Measurements from ENCODE around the gene LRP1-AS. TPM values are rescaled to one million over a fixed set of nuclear protein-coding genes. Genes with fewer than 3 reads are reported as not detected.

LRP1-AS gene
- total and polyA plus RNA-seq, 2 donors from 2014 or later: not detected

- FAIRE-seq (no peak), DNase-seq (no peak)
- Histone ChIP-seq H3K4me3 (ENCODE audit: low read length in 3 of 3) (no peak overlapping the region), H3K9me3 (ENCODE audit: control insufficient read depth in 2 of 3, insufficient read depth in 1 of 3, low read length in 3 of 3) (no peaks in the 10 kb centered on the region), H3K9ac (ENCODE audit: low read length in 3 of 3) (no peak overlapping the region), H3K36me3 (ENCODE audit: control insufficient read depth in 2 of 3, insufficient read depth in 3 of 3, low read length in 3 of 3) (peaks cover 2 to 40% (median 29%) of the 10 kb centered on the region in 3 donors), H3K27me3 (ENCODE audit: control insufficient read depth, insufficient read depth, low read length) (no peaks in the 10 kb centered on the region), H3K27ac (ENCODE audit: low read depth in 2 of 2, low read length in 2 of 2) (no peak overlapping the region), H3K4me1 (ENCODE audit: control insufficient read depth in 2 of 3, insufficient read depth in 2 of 3, low read depth in 1 of 3, low read length in 3 of 3) (peaks cover 0 to 12% (median 3%) of the 10 kb centered on the region in 3 donors)
- TF ChIP-seq, protein P1, sequence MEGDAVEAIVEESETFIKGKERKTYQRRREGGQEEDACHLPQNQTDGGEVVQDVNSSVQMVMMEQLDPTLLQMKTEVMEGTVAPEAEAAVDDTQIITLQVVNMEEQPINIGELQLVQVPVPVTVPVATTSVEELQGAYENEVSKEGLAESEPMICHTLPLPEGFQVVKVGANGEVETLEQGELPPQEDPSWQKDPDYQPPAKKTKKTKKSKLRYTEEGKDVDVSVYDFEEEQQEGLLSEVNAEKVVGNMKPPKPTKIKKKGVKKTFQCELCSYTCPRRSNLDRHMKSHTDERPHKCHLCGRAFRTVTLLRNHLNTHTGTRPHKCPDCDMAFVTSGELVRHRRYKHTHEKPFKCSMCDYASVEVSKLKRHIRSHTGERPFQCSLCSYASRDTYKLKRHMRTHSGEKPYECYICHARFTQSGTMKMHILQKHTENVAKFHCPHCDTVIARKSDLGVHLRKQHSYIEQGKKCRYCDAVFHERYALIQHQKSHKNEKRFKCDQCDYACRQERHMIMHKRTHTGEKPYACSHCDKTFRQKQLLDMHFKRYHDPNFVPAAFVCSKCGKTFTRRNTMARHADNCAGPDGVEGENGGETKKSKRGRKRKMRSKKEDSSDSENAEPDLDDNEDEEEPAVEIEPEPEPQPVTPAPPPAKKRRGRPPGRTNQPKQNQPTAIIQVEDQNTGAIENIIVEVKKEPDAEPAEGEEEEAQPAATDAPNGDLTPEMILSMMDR (IDR thresholded peaks at IDR 0.05; ENCODE audit: borderline replicate concordance, extremely low read depth, insufficient read depth): no peak
- intact Hi-C loops (cut with DNase I): no loop called here
These were observed 43.0 kb downstream of the LRP1-AS start for GRCh38 chr12:57104292-57104910.

- Histone ChIP-seq H3K4me3 (ENCODE audit: low read length in 3 of 3) (no peak overlapping the region), H3K4me1 (ENCODE audit: control insufficient read depth in 2 of 3, insufficient read depth in 2 of 3, low read depth in 1 of 3, low read length in 3 of 3) (peaks cover 0 to 12% (median 3%) of the 10 kb centered on the region in 3 donors), H3K9me3 (ENCODE audit: control insufficient read depth in 2 of 3, insufficient read depth in 1 of 3, low read length in 3 of 3) (no peaks in the 10 kb centered on the region), H3K27me3 (ENCODE audit: control insufficient read depth, insufficient read depth, low read length) (no peaks in the 10 kb centered on the region), H3K9ac (ENCODE audit: low read length in 3 of 3) (no peak overlapping the region), H3K27ac (ENCODE audit: low read depth in 2 of 2, low read length in 2 of 2) (no peak overlapping the region), H3K36me3 (ENCODE audit: control insufficient read depth in 2 of 3, insufficient read depth in 3 of 3, low read length in 3 of 3) (peaks cover 2 to 45% (median 29%) of the 10 kb centered on the region in 3 donors)
- intact Hi-C loops (cut with DNase I): no loop called here
- FAIRE-seq (no peak), DNase-seq (no peak)
- TF ChIP-seq, protein P1 (IDR thresholded peaks at IDR 0.05; ENCODE audit: borderline replicate concordance, extremely low read depth, insufficient read depth): no peak
These were observed 43.6 kb downstream of the LRP1-AS start for GRCh38 chr12:57103856-57104255.

DNA sequence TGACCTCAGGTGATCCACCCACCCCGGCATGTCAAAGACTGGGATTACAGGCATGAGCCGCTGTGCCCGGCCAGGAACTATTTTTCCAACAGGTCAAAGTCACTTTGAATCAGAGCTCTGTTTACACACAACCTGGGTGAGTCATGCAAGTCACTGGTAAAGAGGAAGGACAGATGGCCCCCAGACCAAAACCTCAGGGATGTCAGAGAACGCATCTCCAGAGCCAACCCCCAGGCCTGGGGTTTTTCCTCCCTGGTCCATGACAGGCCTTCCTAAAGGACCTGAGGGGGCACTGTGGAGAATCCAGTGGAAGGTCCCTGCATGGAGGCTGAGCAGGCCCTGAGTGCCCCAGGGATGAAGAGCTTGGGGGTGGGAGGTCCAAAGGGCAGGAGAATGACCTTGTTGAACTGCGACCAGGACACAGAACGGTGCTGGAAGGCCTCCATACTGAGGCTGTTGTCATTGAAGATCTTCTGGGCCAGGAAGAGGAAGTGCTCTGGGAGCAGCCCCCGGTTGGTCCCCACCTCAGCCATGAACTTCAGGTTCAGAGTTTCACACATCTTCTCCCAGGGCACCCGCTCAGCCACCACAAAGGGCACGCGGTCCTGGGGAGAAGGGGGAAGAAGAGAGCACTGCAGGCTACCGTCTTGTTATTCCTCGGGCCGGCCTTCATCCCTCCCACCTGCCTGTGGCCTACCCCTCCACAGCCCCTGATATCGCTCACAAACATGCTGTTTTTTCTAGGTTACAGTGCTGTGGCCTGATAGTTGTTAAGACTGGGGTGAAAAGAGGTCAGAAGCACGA, 45.3 kb downstream of the LRP1-AS start:
- TF ChIP-seq, protein P1 (IDR thresholded peaks at IDR 0.05; ENCODE audit: borderline replicate concordance, extremely low read depth, insufficient read depth): no peak
- Histone ChIP-seq H3K9me3 (ENCODE audit: control insufficient read depth in 2 of 3, insufficient read depth in 1 of 3, low read length in 3 of 3) (no peaks in the 10 kb centered on the region), H3K4me1 (ENCODE audit: control insufficient read depth in 2 of 3, insufficient read depth in 2 of 3, low read depth in 1 of 3, low read length in 3 of 3) (peaks cover 0 to 4% (median 0%) of the 10 kb centered on the region in 3 donors), H3K36me3 (ENCODE audit: control insufficient read depth in 2 of 3, insufficient read depth in 3 of 3, low read length in 3 of 3) (peaks cover 2 to 55% (median 31%) of the 10 kb centered on the region in 3 donors), H3K4me3 (ENCODE audit: low read length in 3 of 3) (no peak overlapping the region), H3K27ac (ENCODE audit: low read depth in 2 of 2, low read length in 2 of 2) (peak overlapping the region; percentile 41 to 45), H3K9ac (ENCODE audit: low read length in 3 of 3) (no peak overlapping the region), H3K27me3 (ENCODE audit: control insufficient read depth, insufficient read depth, low read length) (no peaks in the 10 kb centered on the region)
- DNase-seq (no peak), FAIRE-seq (no peak)
- intact Hi-C loops (cut with DNase I): no loop called here

Data from kidney (tissue), 14 donors.